Skeletal muscle tissue (tissue), 4 donors: ENCODE measurements around the gene PIK3AP1. TPM values are rescaled to one million over a fixed set of nuclear protein-coding genes. Genes with fewer than 3 reads are reported as not detected.
A peak's percentile ranks its signal among the peaks of the same experiment; 100 is the strongest.

Experiments used
- H3K27ac ChIP-seq: one replicate; pipeline ENCODE4 v1.7.0; 2013; ENCODE audit warnings: mild to moderate bottlenecking, low read depth, low read length, inconsistent platforms
- H3K27me3 ChIP-seq, 3 donors: one replicate each; pipeline ENCODE4 v1.7.0; 2013; ENCODE audit warnings: low read length in 3 of 3; ENCODE audit not compliant: control insufficient read depth in 3 of 3, insufficient read depth in 3 of 3
- H3K36me3 ChIP-seq, 3 donors: one replicate each; pipeline ENCODE4 v1.7.0; 2013; ENCODE audit warnings: low read length in 3 of 3; ENCODE audit not compliant: control insufficient read depth in 3 of 3, insufficient read depth in 3 of 3
- H3K4me1 ChIP-seq, 3 donors: one replicate each; pipeline ENCODE4 v1.7.0; 2013; ENCODE audit warnings: low read length in 3 of 3, mild to moderate bottlenecking in 3 of 3; ENCODE audit not compliant: control insufficient read depth in 3 of 3, insufficient read depth in 3 of 3
- H3K4me3 ChIP-seq, 3 donors: one replicate each; pipeline ENCODE4 v1.7.0; 2013; ENCODE audit warnings: low read length in 3 of 3
- H3K9ac ChIP-seq, 3 donors: one replicate each; pipeline ENCODE4 v1.7.0; 2013; ENCODE audit warnings: low read length in 3 of 3, mild to moderate bottlenecking in 3 of 3, moderate library complexity in 2 of 3, low read depth in 1 of 3
- H3K9me3 ChIP-seq, 3 donors: one replicate each; pipeline ENCODE4 v1.7.0; 2013; ENCODE audit warnings: low read length in 3 of 3; ENCODE audit not compliant: control insufficient read depth in 3 of 3
- total RNA-seq: library from RNA; depleted of rRNA; stranded (reverse); fragments of >200 nt; gene quantifications from one replicate; pipeline ENCODE4 v1.2.3, GENCODE V29; 2014
- donor health status: Osteomylitis.

PIK3AP1 gene
- 6.3 TPM for total RNA-seq

GRCh38 chr10:96720422-96721206, at the start of gene PIK3AP1:
PIK3AP1 (minus strand) TSS chr10:96720514; CDS start chr10:96720394, 120 bp downstream.
- Histone ChIP-seq H3K36me3 (no peaks in the 10 kb centered on the region), H3K9me3 (no peaks in the 10 kb centered on the region), H3K4me3 (peak within 1 kb of the TSS; percentile 54 to 72 (median 64)), H3K27me3 (peaks cover 0 to 4% (median 0%) of the 10 kb centered on the region in 3 donors), H3K27ac (peak within 1 kb of the TSS; percentile 36), H3K9ac (peak within 1 kb of the TSS; percentile 23 to 69 (median 66)), H3K4me1 (peaks cover 8 to 12% (median 11%) of the 10 kb centered on the region in 3 donors)

- no peak overlapping the region for H3K9ac ChIP-seq
- no peaks in the 10 kb centered on the region for H3K36me3 ChIP-seq
Measured at GRCh38 chr10:96768136-96768535, 47.8 kb upstream of the PIK3AP1 start.

GRCh38 chr10:96767611-96768010, 47.3 kb upstream of the PIK3AP1 start:
- Histone ChIP-seq H3K4me1 (no peaks in the 10 kb centered on the region), H3K36me3 (no peaks in the 10 kb centered on the region), H3K9ac (no peak overlapping the region), H3K27ac (no peak overlapping the region), H3K9me3 (peaks cover 0 to 3% (median under 1%) of the 10 kb centered on the region in 3 donors), H3K4me3 (no peak overlapping the region), H3K27me3 (no peaks in the 10 kb centered on the region)

More at GRCh38 chr10:96768136-96768535, 47.8 kb upstream of the PIK3AP1 start:
- Histone ChIP-seq H3K4me3 (no peak overlapping the region), H3K27ac (no peak overlapping the region), H3K27me3 (no peaks in the 10 kb centered on the region), H3K4me1 (no peaks in the 10 kb centered on the region), H3K9me3 (peaks cover 0 to 3% (median 2%) of the 10 kb centered on the region in 3 donors)

GRCh38 chr10:96765406-96766240, 45.3 kb upstream of the PIK3AP1 start:
- Histone ChIP-seq H3K27me3 (no peaks in the 10 kb centered on the region), H3K4me1 (no peaks in the 10 kb centered on the region), H3K27ac (no peak overlapping the region), H3K9me3 (no peaks in the 10 kb centered on the region), H3K36me3 (no peaks in the 10 kb centered on the region), H3K4me3 (no peak overlapping the region), H3K9ac (no peak overlapping the region)

- Histone ChIP-seq H3K9ac (no peak overlapping the region), H3K4me3 (no peak overlapping the region), H3K9me3 (no peaks in the 10 kb centered on the region), H3K27ac (no peak overlapping the region), H3K36me3 (no peaks in the 10 kb centered on the region), H3K27me3 (no peaks in the 10 kb centered on the region), H3K4me1 (no peaks in the 10 kb centered on the region)
Measured at GRCh38 chr10:96764425-96765060, 44.2 kb upstream of the PIK3AP1 start.

- no peak overlapping the region for H3K4me3 ChIP-seq
- no peaks in the 10 kb centered on the region for H3K27me3 ChIP-seq
- no peak overlapping the region for H3K27ac ChIP-seq
Measured at GRCh38 chr10:96758423-96758822, 38.1 kb upstream of the PIK3AP1 start.

GRCh38 chr10:96756111-96756903, 36.0 kb upstream of the PIK3AP1 start:
- H3K4me3 ChIP-seq: no peak overlapping the region
- no peaks in the 10 kb centered on the region for H3K36me3 ChIP-seq
- no peaks in the 10 kb centered on the region for H3K9me3 ChIP-seq
- no peaks in the 10 kb centered on the region for H3K27me3 ChIP-seq
- H3K9ac ChIP-seq: no peak overlapping the region
- no peak overlapping the region for H3K27ac ChIP-seq
- H3K4me1 ChIP-seq: no peaks in the 10 kb centered on the region

More at GRCh38 chr10:96758423-96758822, 38.1 kb upstream of the PIK3AP1 start:
- H3K4me1 ChIP-seq: no peaks in the 10 kb centered on the region
- no peak overlapping the region for H3K9ac ChIP-seq
- H3K9me3 ChIP-seq: no peaks in the 10 kb centered on the region
- no peaks in the 10 kb centered on the region for H3K36me3 ChIP-seq

GRCh38 chr10:96753956-96754355, 33.6 kb upstream of the PIK3AP1 start:
- H3K9me3 ChIP-seq: no peaks in the 10 kb centered on the region
- H3K9ac ChIP-seq: no peak overlapping the region
- H3K36me3 ChIP-seq: no peaks in the 10 kb centered on the region
- no peak overlapping the region for H3K27ac ChIP-seq
- H3K4me1 ChIP-seq: no peaks in the 10 kb centered on the region
- H3K4me3 ChIP-seq: no peak overlapping the region
- no peaks in the 10 kb centered on the region for H3K27me3 ChIP-seq

GRCh38 chr10:96752375-96752774, 32.1 kb upstream of the PIK3AP1 start:
- Histone ChIP-seq H3K27ac (no peak overlapping the region), H3K4me1 (no peaks in the 10 kb centered on the region), H3K9me3 (no peaks in the 10 kb centered on the region), H3K36me3 (no peaks in the 10 kb centered on the region), H3K4me3 (no peak overlapping the region), H3K9ac (no peak overlapping the region), H3K27me3 (no peaks in the 10 kb centered on the region)
